ENCODE data around the gene TRABD2B.

The TRABD2B gene

GRCh38 chr1:47766832-47767740 is 230.1 kb downstream of the TRABD2B start:
- no peak for DNase-seq

GRCh38 chr1:47765742-47766485 is 231.3 kb downstream of the TRABD2B start:
- DNase-seq: no peak

- DNase-seq: no peak
Measured at GRCh38 chr1:47765236-47765635, 231.9 kb downstream of the TRABD2B start.

DNA sequence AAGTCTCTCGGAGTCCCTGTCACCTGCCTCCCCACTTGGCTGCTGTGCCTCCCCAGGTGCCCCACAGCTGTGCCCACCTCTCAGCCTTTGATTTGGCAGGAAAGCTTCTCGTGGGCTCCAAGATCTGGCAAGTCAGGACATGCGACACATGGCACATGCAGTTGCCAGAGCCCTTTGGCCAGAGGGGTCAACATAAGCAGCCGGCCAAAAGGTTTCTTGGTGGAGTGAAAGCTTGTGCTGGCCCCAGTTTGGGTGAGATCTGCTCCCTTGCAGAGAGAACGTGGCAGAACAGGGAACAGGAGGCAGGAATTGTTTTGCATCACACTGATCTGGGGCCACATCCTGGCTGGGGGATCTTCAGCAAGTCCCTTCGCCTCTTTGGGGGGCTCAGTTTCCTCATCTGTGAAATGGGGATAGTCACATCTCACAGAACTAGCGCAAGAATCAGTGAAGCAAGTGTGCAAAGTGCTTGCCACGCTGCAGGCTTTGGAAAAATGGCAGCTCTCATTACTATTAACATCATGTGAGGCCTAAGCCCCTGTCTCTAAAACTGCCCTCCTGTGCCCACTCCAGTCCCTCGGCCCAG is 232.6 kb downstream of the TRABD2B start:
- no peak for DNase-seq

- no peak for DNase-seq
Measured at GRCh38 chr1:47763591-47764171, 233.5 kb downstream of the TRABD2B start.

DNA sequence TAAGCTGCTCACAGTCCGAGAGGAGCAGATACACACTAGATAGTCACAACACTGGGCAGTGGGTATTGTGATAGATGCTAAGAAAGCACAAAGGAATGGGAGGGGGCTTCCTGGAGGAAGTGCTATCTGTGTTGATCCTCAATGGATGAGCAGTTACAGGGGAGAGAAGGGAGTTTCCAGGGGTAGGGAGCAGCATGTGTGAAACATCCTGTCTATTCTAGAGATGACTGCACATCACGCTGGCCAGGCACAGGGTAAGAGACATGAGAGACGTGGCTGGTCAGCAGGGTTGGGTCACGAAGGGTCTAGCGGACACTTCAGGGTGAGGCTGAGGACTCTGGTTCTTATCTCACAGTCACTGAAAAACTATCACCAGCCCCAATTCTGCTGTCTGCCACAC is 235.2 kb downstream of the TRABD2B start:
- DNase-seq: no peak

- no peak for DNase-seq
Measured at GRCh38 chr1:47761201-47761930, 235.8 kb downstream of the TRABD2B start.

GRCh38 chr1:47759936-47760629 is 237.1 kb downstream of the TRABD2B start:
- no peak for DNase-seq

DNA sequence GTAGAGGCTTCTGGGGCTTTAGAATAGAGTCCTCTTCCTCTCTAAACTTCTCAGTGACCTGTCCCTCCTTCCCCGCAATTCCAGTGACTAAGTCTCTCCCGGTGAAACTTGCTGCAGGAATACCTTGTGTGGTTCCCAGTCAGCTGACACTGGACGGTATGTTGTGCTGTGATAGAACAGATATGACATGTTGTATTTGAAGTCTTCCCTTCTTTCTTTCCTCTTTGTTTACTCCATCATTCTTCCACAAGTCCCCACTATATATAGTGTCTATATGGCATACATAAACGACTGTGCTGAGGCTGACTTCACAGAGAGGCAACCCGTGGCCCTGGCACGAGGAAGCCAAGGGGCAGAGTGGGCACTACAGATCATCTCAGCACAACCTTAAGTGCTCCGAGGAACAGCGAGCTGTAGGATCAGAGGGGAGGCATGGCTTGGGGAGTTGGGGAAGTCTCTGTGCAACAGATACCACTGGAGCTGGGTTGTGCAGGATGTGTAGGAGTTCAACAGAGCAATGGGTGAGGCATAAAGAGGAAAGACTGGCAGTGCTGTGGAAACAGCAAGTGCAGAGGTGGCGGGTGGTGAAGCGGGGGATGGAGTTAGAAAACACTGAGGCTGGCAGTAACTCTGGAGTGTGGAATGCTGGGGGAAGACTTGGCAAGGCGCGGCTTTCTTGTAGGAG is 237.8 kb downstream of the TRABD2B start:
- no peak for DNase-seq

GRCh38 chr1:47758341-47759250 is 238.6 kb downstream of the TRABD2B start:
- no peak for DNase-seq

GRCh38 chr1:47757226-47757975 is 239.8 kb downstream of the TRABD2B start:
- no peak for DNase-seq

- DNase-seq: no peak
Measured at GRCh38 chr1:47756411-47756810, 240.8 kb downstream of the TRABD2B start.

- no peak for DNase-seq
Measured at GRCh38 chr1:47756006-47756405, 241.2 kb downstream of the TRABD2B start.

GRCh38 chr1:47755101-47755990 is 241.8 kb downstream of the TRABD2B start:
- DNase-seq: peak; percentile 83

DNA sequence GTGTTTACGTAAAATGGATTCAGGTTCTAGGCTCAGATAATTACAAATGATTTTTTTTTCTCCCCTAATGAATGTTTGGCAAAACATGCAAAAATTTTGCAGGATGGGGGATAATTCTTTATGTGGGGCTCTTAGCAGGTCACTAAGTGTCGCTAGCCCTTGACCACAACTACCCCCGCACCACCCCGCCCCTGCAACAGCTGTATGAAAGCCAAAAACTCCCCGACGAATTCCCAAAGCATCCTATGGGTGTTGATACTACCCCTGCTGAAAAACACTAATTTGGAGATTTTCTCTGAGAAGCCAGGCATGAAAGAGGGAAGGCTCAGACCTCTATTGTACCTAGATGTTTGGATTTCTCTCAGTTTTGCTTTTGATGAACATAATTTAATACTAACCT is 243.0 kb downstream of the TRABD2B start:
- DNase-seq: no peak

DNA sequence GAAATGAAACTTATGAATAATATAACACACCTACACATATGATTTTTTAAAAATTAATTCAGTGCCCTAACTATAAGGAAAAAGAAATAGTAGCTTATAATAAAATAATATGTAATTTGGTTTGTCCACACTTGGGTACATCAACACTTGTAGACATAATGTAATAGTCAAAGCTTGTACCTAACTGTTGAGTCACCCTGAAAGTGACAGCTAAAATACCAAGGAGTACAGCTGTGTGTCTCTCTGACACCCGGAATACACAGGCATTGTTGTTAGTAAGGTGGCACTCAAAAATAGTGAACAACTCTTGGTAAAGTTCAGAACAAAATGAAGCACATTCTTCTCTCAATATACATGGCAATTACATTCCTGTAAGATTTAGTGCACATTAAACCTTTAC is 243.4 kb downstream of the TRABD2B start:
- DNase-seq: no peak

DNA sequence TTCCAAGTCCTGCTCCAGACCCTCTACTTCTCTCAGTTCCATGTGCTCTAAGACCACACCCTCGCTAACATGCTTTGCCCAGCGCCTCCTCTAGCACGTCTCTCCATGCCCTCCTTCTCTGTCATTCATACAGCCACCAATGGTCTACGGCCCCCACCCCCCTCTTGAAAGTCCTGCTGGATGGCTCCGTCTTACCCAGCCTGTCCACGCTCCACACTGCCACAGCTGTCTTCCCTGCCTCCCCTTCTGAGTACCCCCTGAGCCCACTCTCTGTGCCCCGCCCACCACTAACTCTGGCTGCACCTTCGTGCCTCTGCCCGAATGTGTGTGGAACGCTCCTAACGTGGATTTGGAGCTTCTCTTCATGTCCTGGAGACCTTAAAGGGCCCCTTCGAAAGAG is 244.6 kb downstream of the TRABD2B start:
- no peak for DNase-seq

DNA sequence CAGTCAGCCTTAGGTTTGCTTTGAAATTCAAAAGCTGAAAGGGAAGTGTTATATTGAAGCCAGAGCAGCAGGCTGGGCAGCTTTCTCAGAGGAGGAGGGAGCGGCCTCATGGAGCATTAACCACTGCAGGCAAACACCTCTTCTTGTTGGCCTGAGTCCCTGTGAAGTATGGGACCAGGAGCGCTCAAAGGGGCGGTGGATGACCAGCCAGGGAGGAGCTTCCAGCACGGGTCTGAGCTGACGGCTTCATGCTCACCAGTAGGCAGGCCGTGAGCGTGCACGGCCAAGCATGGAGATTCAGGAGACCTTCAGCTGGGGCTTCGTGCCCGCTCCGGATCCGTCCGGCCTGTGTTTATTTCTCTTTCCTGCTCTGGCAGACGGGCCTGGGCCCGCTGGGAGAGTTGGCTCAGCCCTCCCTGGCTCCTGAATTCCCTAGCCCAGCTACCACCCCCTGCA is 245.2 kb downstream of the TRABD2B start:
- no peak for DNase-seq

Data from stimulated activated CD8-positive, alpha-beta memory T cell treated with anti-CD3 and anti-CD28 coated beads, Interleukin-4, amount 100 ng/mL, for 48 hours (primary cell).